RWPE2 (cell line): Measurements from ENCODE around the gene SAA1.

ENCODE experiments used
- ATAC-seq: fragments of 200-7000 bp; cut with Tn5 transposase; 3 replicates; pipeline ENCODE4 v1.9.1; 2021; ENCODE audit warnings: low read depth
- DNase-seq: peaks from one replicate; pipeline ENCODE4 v3.0.0-alpha.2; 2020; ENCODE audit warnings: low spot score
- H3K27ac ChIP-seq: fragments of 450-650 bp; 2 replicates; pipeline ENCODE4 v1.5.1; 2017; ENCODE audit warnings: mild to moderate bottlenecking; ENCODE audit not compliant: poor library complexity, severe bottlenecking
- H3K27me3 ChIP-seq: fragments of 250-450 bp; sonication (Bioruptor Pico); 2 replicates; pipeline ENCODE4 v1.5.1; 2021; ENCODE audit warnings: mild to moderate bottlenecking, moderate library complexity; ENCODE audit not compliant: insufficient read depth, poor library complexity, severe bottlenecking
- H3K36me3 ChIP-seq: fragments of 250-450 bp; sonication (Bioruptor Pico); 2 replicates; pipeline ENCODE4 v1.5.1; 2020; ENCODE audit warnings: low read depth, mild to moderate bottlenecking, moderate library complexity
- H3K4me1 ChIP-seq: fragments of 250-450 bp; sonication (Bioruptor Pico); 2 replicates; pipeline ENCODE4 v1.5.1; 2021; ENCODE audit warnings: mild to moderate bottlenecking, moderate library complexity; ENCODE audit not compliant: insufficient read depth, poor library complexity, severe bottlenecking
- H3K4me3 ChIP-seq: fragments of 250-450 bp; sonication (Bioruptor Pico); 2 replicates; pipeline ENCODE4 v1.5.1; 2021; ENCODE audit warnings: mild to moderate bottlenecking, moderate library complexity; ENCODE audit not compliant: severe bottlenecking
- H3K9me3 ChIP-seq: fragments of 250-450 bp; sonication (Bioruptor Pico); 2 replicates; pipeline ENCODE4 v1.5.1; 2021; ENCODE audit warnings: mild to moderate bottlenecking, moderate library complexity; ENCODE audit not compliant: severe bottlenecking
- CTCF ChIP-seq: fragments of 450-650 bp; IDR thresholded peaks from one replicate; pipeline ENCODE4 v1.5.1; 2017; ENCODE audit warnings: mild to moderate bottlenecking, moderate library complexity; ENCODE audit not compliant: poor library complexity, severe bottlenecking

The SAA1 gene

GRCh38 chr11:18270102-18270501 is 4.0 kb downstream of the SAA1 start:
- Histone ChIP-seq H3K4me1 (peaks cover 6% of the 10 kb centered on the region), H3K36me3 (no peaks in the 10 kb centered on the region), H3K9me3 (no peaks in the 10 kb centered on the region), H3K4me3 (no peak overlapping the region), H3K27ac (no peak overlapping the region), H3K27me3 (no peaks in the 10 kb centered on the region)
- TF ChIP-seq CTCF: peak; percentile 12
- DNase-seq (no peak), ATAC-seq (0 out of 3 replicates have a peak, but pooled peaks have one; percentile 9)

GRCh38 chr11:18271206-18271605 is 5.1 kb downstream of the SAA1 start:
- Histone ChIP-seq H3K4me1 (no peaks in the 10 kb centered on the region), H3K9me3 (no peaks in the 10 kb centered on the region), H3K27me3 (no peaks in the 10 kb centered on the region), H3K36me3 (no peaks in the 10 kb centered on the region), H3K4me3 (no peak overlapping the region), H3K27ac (no peak overlapping the region)
- no peak for DNase-seq
- no peak for ATAC-seq
- TF ChIP-seq CTCF: no peak

GRCh38 chr11:18277565-18278271 is 11.7 kb downstream of the SAA1 start:
- DNase-seq (no peak), ATAC-seq (no peak)
- Histone ChIP-seq H3K27ac (no peak overlapping the region), H3K4me3 (no peak overlapping the region), H3K9me3 (no peaks in the 10 kb centered on the region), H3K27me3 (no peaks in the 10 kb centered on the region), H3K4me1 (no peaks in the 10 kb centered on the region), H3K36me3 (peaks cover 30% of the 10 kb centered on the region)
- TF ChIP-seq CTCF: no peak

- H3K4me3 ChIP-seq: no peak overlapping the region
- DNase-seq (no peak), ATAC-seq (no peak)
- peaks cover 54% of the 10 kb centered on the region for H3K36me3 ChIP-seq
- H3K9me3 ChIP-seq: no peaks in the 10 kb centered on the region
- no peak for TF ChIP-seq CTCF
- no peak overlapping the region for H3K27ac ChIP-seq
- H3K27me3 ChIP-seq: no peaks in the 10 kb centered on the region
- H3K4me1 ChIP-seq: no peaks in the 10 kb centered on the region
Observed at GRCh38 chr11:18280438-18281045, 14.5 kb downstream of the SAA1 start.

GRCh38 chr11:18282626-18283025 is 16.6 kb downstream of the SAA1 start:
- H3K4me3 ChIP-seq: no peak overlapping the region
- no peaks in the 10 kb centered on the region for H3K27me3 ChIP-seq
- H3K36me3 ChIP-seq: peaks cover 75% of the 10 kb centered on the region
- H3K9me3 ChIP-seq: no peaks in the 10 kb centered on the region
- no peaks in the 10 kb centered on the region for H3K4me1 ChIP-seq
- ATAC-seq: no peak
- TF ChIP-seq CTCF: no peak
- no peak overlapping the region for H3K27ac ChIP-seq
- DNase-seq: no peak
